ENCODE data around the gene ADAMTS7.
"Not testable (repeated sequence)": the region's sequence is repeated elsewhere in the genome, so short reads cannot be mapped to it uniquely, and the experiment has no call there.

Gene ADAMTS7

GRCh38 chr15:78756781-78757635 lies 54.3 kb downstream of the ADAMTS7 start:
- peak overlapping the region in 18 of 21 experiments; percentile 26 to 86 (median 72) for H3K27ac ChIP-seq
- not testable (repeated sequence) for H3K4me3 ChIP-seq

GRCh38 chr15:78755900-78756591 lies 55.2 kb downstream of the ADAMTS7 start:
- not testable (repeated sequence) for H3K4me3 ChIP-seq
- peak overlapping the region in 13 of 21 experiments; percentile 14 to 86 (median 45) for H3K27ac ChIP-seq

- not testable (repeated sequence) for H3K27ac ChIP-seq, H3K4me3 ChIP-seq
Observed at GRCh38 chr15:78754637-78755280, 56.5 kb downstream of the ADAMTS7 start.

GRCh38 chr15:78753751-78754535 lies 57.3 kb downstream of the ADAMTS7 start:
- H3K4me3 ChIP-seq, H3K27ac ChIP-seq: not testable (repeated sequence)

- H3K27ac ChIP-seq, H3K4me3 ChIP-seq: not testable (repeated sequence)
Observed at GRCh38 chr15:78753359-78753659, 58.0 kb downstream of the ADAMTS7 start.

GRCh38 chr15:78752492-78753358 lies 58.5 kb downstream of the ADAMTS7 start:
- Histone ChIP-seq H3K27ac (no peak overlapping the region), H3K4me3 (no peak overlapping the region)

- no peak overlapping the region for H3K4me3 ChIP-seq
Observed at GRCh38 chr15:78751602-78751979, 59.7 kb downstream of the ADAMTS7 start.

GRCh38 chr15:78750974-78751601 lies 60.2 kb downstream of the ADAMTS7 start:
- not testable (repeated sequence) for H3K4me3 ChIP-seq, H3K27ac ChIP-seq

More at GRCh38 chr15:78751602-78751979, 59.7 kb downstream of the ADAMTS7 start:
- no peak overlapping the region for H3K27ac ChIP-seq

- Histone ChIP-seq H3K4me3 (no peak overlapping the region), H3K27ac (no peak overlapping the region)
Observed at GRCh38 chr15:78750566-78750965, 60.7 kb downstream of the ADAMTS7 start.

- Histone ChIP-seq H3K4me3 (no peak overlapping the region), H3K27ac (no peak overlapping the region)
Observed at GRCh38 chr15:78749831-78750230, 61.4 kb downstream of the ADAMTS7 start.

GRCh38 chr15:78747877-78748276 lies 63.4 kb downstream of the ADAMTS7 start:
- H3K4me3 ChIP-seq, H3K27ac ChIP-seq: not testable (repeated sequence)

- not testable (repeated sequence) for H3K27ac ChIP-seq, H3K4me3 ChIP-seq
Observed at GRCh38 chr15:78741674-78742073, 69.6 kb downstream of the ADAMTS7 start.

- Histone ChIP-seq H3K27ac (no peak overlapping the region), H3K4me3 (no peak overlapping the region)
Observed at GRCh38 chr15:78740904-78741274, 70.4 kb downstream of the ADAMTS7 start.

GRCh38 chr15:78739996-78740903 lies 71.0 kb downstream of the ADAMTS7 start:
- no peak overlapping the region for H3K4me3 ChIP-seq
- no peak overlapping the region for H3K27ac ChIP-seq

- H3K4me3 ChIP-seq: no peak overlapping the region
- H3K27ac ChIP-seq: no peak overlapping the region
Observed at GRCh38 chr15:78739206-78739605, 72.1 kb downstream of the ADAMTS7 start.

- not testable (repeated sequence) for H3K27ac ChIP-seq, H3K4me3 ChIP-seq
Observed at GRCh38 chr15:78737931-78738558, 73.2 kb downstream of the ADAMTS7 start.

- H3K4me3 ChIP-seq: no peak overlapping the region
- H3K27ac ChIP-seq: no peak overlapping the region
Observed at GRCh38 chr15:78737187-78737820, 74.0 kb downstream of the ADAMTS7 start.

Data from skin epidermis (tissue), 12 donors.